GM18868 (cell line): ENCODE results near the gene LCN2.

ENCODE experiments used
- ATAC-seq: cut with Tn5 transposase; IDR thresholded peaks from one replicate; pipeline ENCODE4 v1.9.1; 2021; ENCODE audit warnings: mild to moderate bottlenecking, moderate library complexity; ENCODE audit not compliant: unreplicated experiment

LCN2 gene

GRCh38 chr9:128114326-128115186 is 34.7 kb upstream of the LCN2 start:
- ATAC-seq: no peak

GRCh38 chr9:128115187-128116103 is 33.8 kb upstream of the LCN2 start:
- ATAC-seq: peak; percentile 59

GRCh38 chr9:128116104-128117083 is 32.9 kb upstream of the LCN2 start:
- ATAC-seq: no peak

GRCh38 chr9:128117613-128118471 is 31.4 kb upstream of the LCN2 start:
- no peak for ATAC-seq

GRCh38 chr9:128118472-128118857 is 30.8 kb upstream of the LCN2 start:
- ATAC-seq: no peak

- no peak for ATAC-seq
Observed at GRCh38 chr9:128118971-128119665, 30.1 kb upstream of the LCN2 start.

GRCh38 chr9:128120061-128120740 is 29.1 kb upstream of the LCN2 start:
- ATAC-seq: no peak

GRCh38 chr9:128120741-128121465 is 28.4 kb upstream of the LCN2 start:
- no peak for ATAC-seq

GRCh38 chr9:128121466-128121810 is 27.8 kb upstream of the LCN2 start:
- no peak for ATAC-seq

GRCh38 chr9:128121924-128122808 is 27.1 kb upstream of the LCN2 start:
- ATAC-seq: no peak

- ATAC-seq: no peak
Observed at GRCh38 chr9:128122809-128123175, 26.5 kb upstream of the LCN2 start.

- no peak for ATAC-seq
Observed at GRCh38 chr9:128123451-128124080, 25.7 kb upstream of the LCN2 start.

GRCh38 chr9:128124451-128124850 is 24.8 kb upstream of the LCN2 start:
- no peak for ATAC-seq

- no peak for ATAC-seq
Observed at GRCh38 chr9:128124873-128125579, 24.2 kb upstream of the LCN2 start.

- no peak for ATAC-seq
Observed at GRCh38 chr9:128125580-128126354, 23.5 kb upstream of the LCN2 start.
